ENCODE results near the gene ZNF221.

The ZNF221 gene

GRCh38 chr19:44005973-44006372, 54.9 kb downstream of the ZNF221 start:
- TF ChIP-seq, protein P1, sequence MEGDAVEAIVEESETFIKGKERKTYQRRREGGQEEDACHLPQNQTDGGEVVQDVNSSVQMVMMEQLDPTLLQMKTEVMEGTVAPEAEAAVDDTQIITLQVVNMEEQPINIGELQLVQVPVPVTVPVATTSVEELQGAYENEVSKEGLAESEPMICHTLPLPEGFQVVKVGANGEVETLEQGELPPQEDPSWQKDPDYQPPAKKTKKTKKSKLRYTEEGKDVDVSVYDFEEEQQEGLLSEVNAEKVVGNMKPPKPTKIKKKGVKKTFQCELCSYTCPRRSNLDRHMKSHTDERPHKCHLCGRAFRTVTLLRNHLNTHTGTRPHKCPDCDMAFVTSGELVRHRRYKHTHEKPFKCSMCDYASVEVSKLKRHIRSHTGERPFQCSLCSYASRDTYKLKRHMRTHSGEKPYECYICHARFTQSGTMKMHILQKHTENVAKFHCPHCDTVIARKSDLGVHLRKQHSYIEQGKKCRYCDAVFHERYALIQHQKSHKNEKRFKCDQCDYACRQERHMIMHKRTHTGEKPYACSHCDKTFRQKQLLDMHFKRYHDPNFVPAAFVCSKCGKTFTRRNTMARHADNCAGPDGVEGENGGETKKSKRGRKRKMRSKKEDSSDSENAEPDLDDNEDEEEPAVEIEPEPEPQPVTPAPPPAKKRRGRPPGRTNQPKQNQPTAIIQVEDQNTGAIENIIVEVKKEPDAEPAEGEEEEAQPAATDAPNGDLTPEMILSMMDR (IDR thresholded peaks at IDR 0.05; ENCODE audit: low read depth, low read length, missing control alignments), result no peak
- in situ Hi-C loops (cut with HindIII; ENCODE audit: low sequenced_read_pairs), result no loop called here
- no peak overlapping the region for H3K4me3 ChIP-seq (ENCODE audit: low read depth, low read length)
- DNase-seq (ENCODE audit: low read depth), result no peak

DNA sequence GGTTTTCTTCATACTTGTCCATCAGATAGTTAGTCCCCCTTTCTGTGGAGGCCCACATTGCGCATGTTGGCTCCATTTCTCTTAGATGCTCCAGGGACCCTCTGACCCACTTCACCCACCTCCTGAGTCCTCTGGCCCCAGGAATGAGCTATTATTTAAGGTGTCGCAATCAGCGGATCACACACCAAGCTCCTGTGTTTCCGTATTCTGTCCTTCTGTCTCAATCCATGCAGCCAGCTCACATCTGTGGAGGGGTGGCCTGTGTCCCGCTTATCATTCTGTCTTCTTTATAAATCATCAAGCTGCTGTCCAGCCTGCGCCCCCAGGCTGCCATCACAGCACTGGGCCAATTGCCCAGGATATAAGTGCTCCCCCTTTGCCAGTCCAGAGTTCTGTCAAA, 56.4 kb downstream of the ZNF221 start:
- TF ChIP-seq, protein P1 (IDR thresholded peaks at IDR 0.05; ENCODE audit: low read depth, low read length, missing control alignments), result no peak
- in situ Hi-C loops (cut with HindIII; ENCODE audit: low sequenced_read_pairs), result no loop called here

DNA sequence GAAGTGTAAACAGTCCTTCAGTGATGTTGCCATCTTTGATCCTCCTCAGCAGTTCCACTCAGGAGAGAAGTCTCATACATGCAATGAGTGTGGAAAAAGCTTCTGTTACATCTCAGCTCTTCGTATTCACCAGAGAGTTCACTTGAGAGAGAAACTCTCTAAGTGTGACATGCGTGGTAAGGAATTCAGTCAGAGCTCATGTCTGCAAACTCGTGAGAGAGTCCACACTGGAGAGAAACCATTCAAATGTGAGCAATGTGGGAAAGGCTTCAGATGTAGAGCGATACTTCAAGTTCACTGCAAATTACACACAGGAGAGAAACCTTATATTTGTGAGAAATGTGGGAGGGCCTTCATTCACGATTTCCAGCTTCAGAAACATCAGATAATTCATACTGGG, 59.4 kb downstream of the ZNF221 start:
- H3K4me3 ChIP-seq (ENCODE audit: low read depth, low read length), result no peak overlapping the region
- in situ Hi-C loops (cut with HindIII; ENCODE audit: low sequenced_read_pairs), result no loop called here
- TF ChIP-seq, protein P1 (IDR thresholded peaks at IDR 0.05; ENCODE audit: low read depth, low read length, missing control alignments), result no peak
- DNase-seq (ENCODE audit: low read depth), result no peak

More for the DNA sequence above, 56.4 kb downstream of the ZNF221 start:
- no peak for DNase-seq (ENCODE audit: low read depth)
- H3K4me3 ChIP-seq (ENCODE audit: low read depth, low read length), result no peak overlapping the region
